Mucosa of descending colon (tissue), 3 donors: Measurements from ENCODE around the gene MEOX2. TPM values are rescaled to one million over a fixed set of nuclear protein-coding genes. Genes with fewer than 3 reads are reported as not detected.

Source experiments
- ATAC-seq: fragments of 200-7000 bp; cut with Tn5 transposase; one replicate; pipeline ENCODE4 v1.9.1; 2020; ENCODE audit warnings: mild to moderate bottlenecking, moderate library complexity
- DNase-seq, 3 donors: peaks; one replicate each; pipeline ENCODE4 v3.0.0-alpha.2; 2020
- H3K36me3 ChIP-seq: fragments of 200-600 bp; one replicate; pipeline ENCODE4 v1.8.0; 2021; ENCODE audit warnings: low read depth, mild to moderate bottlenecking
- H3K4me1 ChIP-seq: fragments of 200-600 bp; one replicate; pipeline ENCODE4 v1.8.0; 2021; ENCODE audit warnings: low read depth, mild to moderate bottlenecking
- H3K4me3 ChIP-seq: fragments of 200-600 bp; one replicate; pipeline ENCODE4 v1.8.0; 2021; ENCODE audit warnings: mild to moderate bottlenecking
- H3K9me3 ChIP-seq: fragments of 200-600 bp; one replicate; pipeline ENCODE4 v1.8.0; 2021; ENCODE audit warnings: mild to moderate bottlenecking
- intact Hi-C, 2 donors: fragments of 100-400 bp; cut with DNase I in 1 of 2; cut with micrococcal nuclease in 1 of 2; formaldehyde crosslinking; loops; one replicate each; pipeline versions ENCODE4 v1.11.0 to v1.11.1; 2022; cut with DNase I, micrococcal nuclease
- total RNA-seq, 3 donors: library from RNA; stranded (reverse); fragmentation: NEBNext Ultra II Directional in 2 of 3; extraction: Animal tissue kit (Norgen Biotek cat#: 25700) in 2 of 3; gene quantifications; one replicate each; pipeline versions ENCODE4 v1.2.1 to v1.2.4, GENCODE V29; 2021 to 2023
- TF ChIP-seq, protein P1 (sequence below): fragments of 200-600 bp; IDR thresholded peaks from one replicate; pipeline ENCODE4 v1.8.0; 2022; ENCODE audit warnings: antibody characterized with exemption, mild to moderate bottlenecking
- donor health status: DM: no; HTN: no; CAD: no; lungs with moderate emphysema.
- donor health status: DM: no; HTN: no; CAD: no.
- donor health status: DM: no; HTN: yes; CAD: no.

MEOX2 gene
- total RNA-seq, 3 donors from 2014 or later, result 0.52 to 3.8 (median 1.3) TPM

DNA sequence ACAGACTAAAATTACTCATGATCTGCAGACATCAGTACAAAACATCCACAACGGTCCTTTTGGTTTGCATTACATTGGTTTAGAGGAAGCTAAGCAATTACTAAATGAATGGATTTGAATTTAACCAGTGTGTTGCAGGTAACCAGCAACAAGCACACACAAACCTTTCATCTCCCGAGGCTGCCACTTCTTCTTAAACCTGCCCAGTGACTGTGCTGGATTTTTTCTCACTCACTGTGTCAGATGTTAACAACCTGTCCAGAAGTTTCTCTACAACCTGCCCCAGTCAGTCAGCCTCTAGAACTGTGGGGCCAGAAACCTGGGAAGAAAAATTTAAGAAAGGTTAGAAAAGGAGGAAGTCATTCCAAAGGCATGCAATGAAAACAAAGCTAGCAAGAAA, 2.4 kb upstream of the MEOX2 start:
- TF ChIP-seq, protein P1, sequence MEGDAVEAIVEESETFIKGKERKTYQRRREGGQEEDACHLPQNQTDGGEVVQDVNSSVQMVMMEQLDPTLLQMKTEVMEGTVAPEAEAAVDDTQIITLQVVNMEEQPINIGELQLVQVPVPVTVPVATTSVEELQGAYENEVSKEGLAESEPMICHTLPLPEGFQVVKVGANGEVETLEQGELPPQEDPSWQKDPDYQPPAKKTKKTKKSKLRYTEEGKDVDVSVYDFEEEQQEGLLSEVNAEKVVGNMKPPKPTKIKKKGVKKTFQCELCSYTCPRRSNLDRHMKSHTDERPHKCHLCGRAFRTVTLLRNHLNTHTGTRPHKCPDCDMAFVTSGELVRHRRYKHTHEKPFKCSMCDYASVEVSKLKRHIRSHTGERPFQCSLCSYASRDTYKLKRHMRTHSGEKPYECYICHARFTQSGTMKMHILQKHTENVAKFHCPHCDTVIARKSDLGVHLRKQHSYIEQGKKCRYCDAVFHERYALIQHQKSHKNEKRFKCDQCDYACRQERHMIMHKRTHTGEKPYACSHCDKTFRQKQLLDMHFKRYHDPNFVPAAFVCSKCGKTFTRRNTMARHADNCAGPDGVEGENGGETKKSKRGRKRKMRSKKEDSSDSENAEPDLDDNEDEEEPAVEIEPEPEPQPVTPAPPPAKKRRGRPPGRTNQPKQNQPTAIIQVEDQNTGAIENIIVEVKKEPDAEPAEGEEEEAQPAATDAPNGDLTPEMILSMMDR, result no peak
- intact Hi-C loops, result no loop called here
- DNase-seq (no peak), ATAC-seq (no peak)
- no peak overlapping the region for H3K4me3 ChIP-seq
- no peaks in the 10 kb centered on the region for H3K36me3 ChIP-seq
- no peaks in the 10 kb centered on the region for H3K9me3 ChIP-seq
- peaks cover 18% of the 10 kb centered on the region for H3K4me1 ChIP-seq

DNA sequence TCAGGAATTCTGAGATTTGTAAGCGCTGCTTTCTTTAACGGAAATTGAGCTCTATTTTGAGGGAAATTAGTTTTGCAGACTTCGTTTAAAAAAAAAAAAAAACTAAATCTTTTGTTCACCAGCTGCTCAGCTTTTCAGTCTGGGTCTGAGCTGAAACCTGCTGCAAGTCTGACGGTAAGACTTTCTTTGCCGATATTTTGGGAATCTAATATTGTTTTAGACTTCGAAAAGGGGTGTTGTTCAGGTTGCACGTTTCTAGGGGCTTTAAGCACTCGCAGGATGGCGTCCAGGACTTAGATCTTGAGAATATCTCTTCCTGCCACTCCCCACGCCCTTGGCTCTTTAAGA, 1.8 kb upstream of the MEOX2 start:
- Histone ChIP-seq H3K36me3 (no peaks in the 10 kb centered on the region), H3K9me3 (no peaks in the 10 kb centered on the region), H3K4me1 (peaks cover 18% of the 10 kb centered on the region), H3K4me3 (no peak overlapping the region)
- intact Hi-C loops, result no loop called here
- TF ChIP-seq, protein P1, result no peak
- DNase-seq, result no peak
- ATAC-seq, result no peak

- intact Hi-C loops, result no loop called here
- TF ChIP-seq, protein P1, result no peak
- Histone ChIP-seq H3K4me1 (peaks cover 18% of the 10 kb centered on the region), H3K36me3 (no peaks in the 10 kb centered on the region), H3K4me3 (no peak overlapping the region), H3K9me3 (no peaks in the 10 kb centered on the region)
- DNase-seq, result peak in 1 of 3 donors; percentile 5
- ATAC-seq, result no peak
Measured at GRCh38 chr7:15687546-15688278, 1.2 kb upstream of the MEOX2 start.

DNA sequence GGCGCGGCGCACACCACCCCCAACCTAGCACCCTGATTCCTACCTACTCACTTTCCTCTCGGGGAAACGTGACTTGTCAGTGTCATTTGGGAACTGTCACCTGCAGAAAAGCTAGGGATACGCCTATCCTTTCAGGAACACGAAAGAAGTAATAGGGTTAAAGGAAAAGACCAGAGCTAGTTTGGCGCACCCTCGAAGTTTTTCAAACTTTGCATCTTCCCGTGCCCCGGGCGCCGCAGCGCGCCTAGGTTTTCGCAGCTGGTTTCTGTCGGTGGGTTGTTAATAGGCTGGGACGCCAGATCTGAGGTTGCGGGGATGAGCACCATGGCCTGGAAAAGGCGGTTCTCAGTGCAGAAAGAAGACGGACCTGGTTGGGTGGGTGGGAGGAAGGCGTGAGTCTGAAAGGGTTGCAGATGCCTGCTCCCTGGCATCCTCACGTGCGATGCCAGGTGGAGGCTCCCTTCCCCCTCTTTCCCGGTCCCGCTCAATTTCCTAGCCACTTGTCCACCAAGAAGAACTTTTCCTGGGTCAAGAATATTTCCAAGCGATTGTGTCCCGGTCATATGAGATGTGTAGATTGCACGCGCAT, 568 bp upstream of the MEOX2 start:
- no peaks in the 10 kb centered on the region for H3K36me3 ChIP-seq
- no peak for DNase-seq
- H3K4me1 ChIP-seq, result peaks cover 18% of the 10 kb centered on the region
- no peaks in the 10 kb centered on the region for H3K9me3 ChIP-seq
- peak; percentile 23 for ATAC-seq
- H3K4me3 ChIP-seq, result no peak overlapping the region
- intact Hi-C loops, result no loop called here
- TF ChIP-seq, protein P1, result no peak

GRCh38 chr7:15685358-15686294, 857 bp downstream of the MEOX2 start:
- ATAC-seq, result peak; percentile 58
- intact Hi-C loops, result no loop called here
- Histone ChIP-seq H3K4me1 (peaks cover 18% of the 10 kb centered on the region), H3K4me3 (no peak overlapping the region), H3K36me3 (no peaks in the 10 kb centered on the region), H3K9me3 (no peaks in the 10 kb centered on the region)
- TF ChIP-seq, protein P1, result no peak
- peak in 2 of 3 donors; percentile 17 to 37 for DNase-seq
